AG04450 (cell line): ENCODE measurements around the gene BRD4. TPM values are rescaled to one million over a fixed set of nuclear protein-coding genes. Genes with fewer than 3 reads are reported as not detected.

Experiments used
- CTCF ChIA-PET: fragments of 300-600, 350-600 bp; formaldehyde crosslinking; extraction: SDS; loops from one replicate; lab custom pipeline; 2022; ENCODE audit warnings: antibody characterized with exemption, inconsistent platforms; lab: Charles Lee
- POLR2A ChIA-PET: fragments of 350-600 bp; formaldehyde crosslinking; extraction: SDS; loops from one replicate; lab custom pipeline; 2021; ENCODE audit warnings: antibody characterized with exemption, inconsistent platforms; lab: Yijun Ruan, JAX
- DNase-seq: peaks from one replicate; pipeline ENCODE4 v3.0.0-alpha.2; 2011; ENCODE audit warnings: low read depth, low spot score
- H3K27ac ChIP-seq: one replicate; pipeline ENCODE4 v1.5.1; 2012; ENCODE audit warnings: low read depth, low read length, control low read depth
- H3K27me3 ChIP-seq: one replicate; pipeline ENCODE4 v1.6.0; 2012; ENCODE audit warnings: low read length; ENCODE audit not compliant: control insufficient read depth, insufficient read depth
- H3K4me3 ChIP-seq: 2 replicates; pipeline ENCODE4 v1.5.1; 2011; ENCODE audit warnings: mild to moderate bottlenecking, low read depth, low read length, control low read depth
- H3K9me3 ChIP-seq: 2 replicates; pipeline ENCODE4 v1.5.1; 2012; ENCODE audit warnings: low read length; ENCODE audit not compliant: control insufficient read depth, insufficient read depth
- CTCF ChIP-seq: IDR thresholded peaks from 2 replicates; pipeline ENCODE4 v1.5.1; 2011; ENCODE audit warnings: low read depth, low read length, control low read depth, inconsistent platforms
- polyA plus RNA-seq: library from polyadenylated mRNA; depleted of rRNA; stranded (reverse); fragments of >200 nt; gene quantifications from 2 replicates; pipeline ENCODE4 v1.2.3, GENCODE V29; 2011; rRNA removed
- small RNA-seq: library from RNA; depleted of rRNA; stranded (forward); fragments of <200 nt; gene quantifications from one replicate; pipeline ENCODE3, GENCODE V24; 2012; ENCODE audit warnings: low read depth; ENCODE audit not compliant: insufficient read length

BRD4 gene
- polyA plus RNA-seq, 1 experiment: 7.8 TPM

GRCh38 chr19:15191982-15192381 lies 140.4 kb downstream of the BRD4 start:
- ChIA-PET CTCF (no interaction called here), POLR2A (no interaction called here)
- Histone ChIP-seq H3K27ac (no peak overlapping the region), H3K4me3 (no peak overlapping the region), H3K27me3 (no peaks in the 10 kb centered on the region), H3K9me3 (peaks cover 3% of the 10 kb centered on the region; the same call in 1 of the 2 replicates)
- no peak for DNase-seq
- TF ChIP-seq CTCF: no peak

- POLR2A ChIA-PET: no interaction called here
- H3K27me3 ChIP-seq: no peaks in the 10 kb centered on the region
- DNase-seq: no peak
- no peak overlapping the region for H3K4me3 ChIP-seq
- CTCF ChIA-PET: no interaction called here
- TF ChIP-seq CTCF: no peak
- no peak overlapping the region for H3K27ac ChIP-seq
- H3K9me3 ChIP-seq: peaks cover 3% of the 10 kb centered on the region; the same call in 1 of the 2 replicates
Measured at GRCh38 chr19:15191514-15191913, 140.8 kb downstream of the BRD4 start.

- H3K27me3 ChIP-seq: no peaks in the 10 kb centered on the region
- H3K4me3 ChIP-seq: no peak overlapping the region
- H3K27ac ChIP-seq: no peak overlapping the region
- POLR2A ChIA-PET: no interaction called here
- H3K9me3 ChIP-seq: peaks cover 3% of the 10 kb centered on the region; the same call in 1 of the 2 replicates
- DNase-seq: no peak
- TF ChIP-seq CTCF: no peak
- CTCF ChIA-PET: no interaction called here
Measured at GRCh38 chr19:15188851-15189250, 143.5 kb downstream of the BRD4 start.

- POLR2A ChIA-PET: no interaction called here
Measured at GRCh38 chr19:15187026-15188007, 145.0 kb downstream of the BRD4 start.

More at GRCh38 chr19:15187026-15188007, 145.0 kb downstream of the BRD4 start:
- H3K27ac ChIP-seq: no peak overlapping the region
- no peaks in the 10 kb centered on the region for H3K27me3 ChIP-seq
- no peak for TF ChIP-seq CTCF
- no peak overlapping the region for H3K4me3 ChIP-seq
- peaks cover 3% of the 10 kb centered on the region; the same call in 1 of the 2 replicates for H3K9me3 ChIP-seq
- CTCF ChIA-PET: interaction anchor here (0.5 kb wide), 1 partner anchor 28 kb away, joined by 6 read pairs; no protein-coding TSS in a partner anchor
- no peak for DNase-seq

Small RNAs within 50 kb of the gene (small RNA-seq; reads per million reads assigned to genes)
- gene AC005776.1: not detected

Other genes starting within 250 kb of the BRD4 start
- 30.3 and 42.3 TPM in 2 replicates for gene SYDE1, start 225.1 kb downstream of the BRD4 start, polyA plus RNA-seq
- 8.8 and 10.5 TPM in 2 replicates for gene NOTCH3, start 131.5 kb downstream of the BRD4 start, polyA plus RNA-seq
- gene EPHX3, start 100.1 kb downstream of the BRD4 start, polyA plus RNA-seq: not detected in 2 replicates
- 11.7 and 12.4 TPM in 2 replicates for gene AKAP8, start 47.2 kb upstream of the BRD4 start, polyA plus RNA-seq
- 30.4 and 36.6 TPM in 2 replicates for gene AKAP8L, start 86.4 kb upstream of the BRD4 start, polyA plus RNA-seq
- gene WIZ, start 117.4 kb upstream of the BRD4 start, polyA plus RNA-seq: 5.8 and 9.1 TPM in 2 replicates
- 0.04 and 0.21 TPM in 2 replicates for gene RASAL3, start 132.0 kb upstream of the BRD4 start, polyA plus RNA-seq
- not detected in 2 replicates for gene PGLYRP2, start 147.0 kb upstream of the BRD4 start, polyA plus RNA-seq
- gene CYP4F22, start 176.0 kb upstream of the BRD4 start, polyA plus RNA-seq: not detected in 2 replicates